Common myeloid progenitor, CD34-positive (primary cell): ENCODE data around the gene ZNF561.
A peak's percentile ranks its signal among the peaks of the same experiment; 100 is the strongest.

Source experiments
- CTCF ChIA-PET: fragments of 350-600 bp; sonication (Branson Sonifier 250); formaldehyde crosslinking; loops from one replicate; lab custom pipeline; 2021; ENCODE audit warnings: antibody characterized with exemption; lab: Charles Lee
- POLR2A ChIA-PET: fragments of 350-600 bp; sonication (Branson Sonifier 250); formaldehyde crosslinking; loops from one replicate; lab custom pipeline; 2021; ENCODE audit warnings: antibody characterized with exemption; lab: Charles Lee
- DNase-seq, 3 donors: peaks; one replicate each; pipeline versions ENCODE4 v3.0.0 to v3.0.0-alpha.2; 2013
- H3K27ac ChIP-seq, 2 experiments: 1 replicate in 1 of 2; 2 replicates in 1 of 2; pipeline ENCODE4 v1.7.0; 2013; ENCODE audit warnings: inconsistent platforms in 2 of 2, low read length in 2 of 2, mild to moderate bottlenecking in 2 of 2, low read depth in 1 of 2, moderate library complexity in 1 of 2; ENCODE audit not compliant: severe bottlenecking in 2 of 2, insufficient read depth in 1 of 2, poor library complexity in 1 of 2
- H3K27me3 ChIP-seq, 5 experiments: replicated peaks in 2 of 5; 1 replicate in 3 of 5; 2 replicates in 2 of 5; pipeline versions ENCODE4 v1.6.1 to v1.7.0; 2013; ENCODE audit warnings: low read length in 4 of 5, mild to moderate bottlenecking in 2 of 5, moderate library complexity in 2 of 5, inconsistent platforms in 1 of 5; ENCODE audit not compliant: insufficient read depth in 5 of 5, control insufficient read depth in 4 of 5
- H3K36me3 ChIP-seq, 4 experiments: 1 replicate in 2 of 4; 2 replicates in 2 of 4; pipeline versions ENCODE4 v1.6.1 to v1.7.0; 2013; ENCODE audit warnings: low read length in 3 of 4, control low read depth in 1 of 4, mild to moderate bottlenecking in 1 of 4; ENCODE audit not compliant: control insufficient read depth in 4 of 4, insufficient read depth in 4 of 4
- H3K4me1 ChIP-seq, 4 experiments: 1 replicate in 3 of 4; 2 replicates in 1 of 4; pipeline versions ENCODE4 v1.6.1 to v1.7.1; 2013; ENCODE audit warnings: low read length in 3 of 4, mild to moderate bottlenecking in 3 of 4, control low read depth in 1 of 4, inconsistent platforms in 1 of 4, moderate library complexity in 1 of 4; ENCODE audit not compliant: control insufficient read depth in 4 of 4, insufficient read depth in 4 of 4; ENCODE audit errors: control extremely low read depth in 1 of 4
- H3K4me3 ChIP-seq, 7 experiments: 1 replicate in 4 of 7; 2 replicates in 3 of 7; pipeline versions ENCODE4 v1.5.1 to v1.7.0; 2013; ENCODE audit warnings: mild to moderate bottlenecking in 7 of 7, low read length in 6 of 7, moderate library complexity in 6 of 7, inconsistent platforms in 2 of 7, low read depth in 2 of 7, control low read depth in 1 of 7; ENCODE audit not compliant: insufficient read depth in 4 of 7, control insufficient read depth in 1 of 7; ENCODE audit errors: extremely low read depth in 1 of 7
- H3K9me3 ChIP-seq, 5 experiments: 1 replicate in 4 of 5; 2 replicates in 1 of 5; pipeline versions ENCODE4 v1.6.1 to v1.7.1; 2013; ENCODE audit warnings: low read length in 4 of 5, mild to moderate bottlenecking in 2 of 5, inconsistent platforms in 1 of 5, low read depth in 1 of 5, moderate library complexity in 1 of 5; ENCODE audit not compliant: control insufficient read depth in 4 of 5, insufficient read depth in 2 of 5; ENCODE audit errors: control extremely low read depth in 1 of 5
- WGBS: methylation state at CpG from one replicate; pipeline ENCODE4 v1.1.5; 2013; ENCODE audit not compliant: insufficient coverage; 5-methylcytosine and 5-hydroxymethylcytosine counted together

ZNF561 gene

GRCh38 chr19:9622531-9622930, 1.5 kb upstream of the ZNF561 start:
- H3K27ac ChIP-seq = no peak overlapping the region
- H3K4me3 ChIP-seq = no peak overlapping the region
- CTCF ChIA-PET = interaction anchor here (1.0 to 2.4 kb wide), 6 partner anchors 11 to 418 kb away, joined by 3 to 9 read pairs (median 3); no protein-coding TSS in a partner anchor
- peaks cover 2 to 21% (median 15%) of the 10 kb centered on the region in 4 experiments for H3K4me1 ChIP-seq
- no peaks in the 10 kb centered on the region for H3K9me3 ChIP-seq
- H3K27me3 ChIP-seq = no peaks in the 10 kb centered on the region
- WGBS = 80% methylated on average over 1 of the region's 2 CpGs
- POLR2A ChIA-PET = no interaction called here
- no peak for DNase-seq
- H3K36me3 ChIP-seq = peaks cover 4 to 16% (median 11%) of the 10 kb centered on the region in 4 experiments

DNA sequence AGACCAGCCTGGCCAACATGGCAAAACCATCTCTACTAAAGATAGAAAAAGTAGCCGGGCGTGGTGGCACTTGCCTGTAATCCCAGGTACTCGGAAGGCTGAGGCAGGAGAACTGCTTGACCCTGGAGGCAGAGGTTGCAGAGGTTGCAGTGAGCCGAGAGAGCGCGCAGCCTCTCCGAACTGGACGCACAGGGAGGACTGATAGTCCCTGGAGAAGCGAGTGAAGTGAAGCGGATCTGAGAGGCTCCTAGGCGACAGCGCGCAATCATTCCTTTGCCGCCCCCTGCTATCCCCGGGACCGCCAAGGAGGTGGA, 233 bp downstream of the ZNF561 start:
- Histone ChIP-seq H3K9me3 (no peaks in the 10 kb centered on the region), H3K4me3 (peak overlapping the region; percentile 77 to 97 (median 94)), H3K4me1 (peaks cover 2 to 21% (median 15%) of the 10 kb centered on the region in 4 experiments), H3K27ac (peak overlapping the region; percentile 95 to 99), H3K27me3 (no peaks in the 10 kb centered on the region), H3K36me3 (peaks cover 9 to 31% (median 23%) of the 10 kb centered on the region in 4 experiments)
- ChIA-PET POLR2A (interaction anchor here (1.1 kb wide), 1 partner anchor 36 kb away, joined by 4 read pairs; no protein-coding TSS in a partner anchor), CTCF (interaction anchor here (2.4 kb wide), 1 partner anchor 175 kb away, joined by 9 read pairs; no protein-coding TSS in a partner anchor)
- DNase-seq = no peak
- 0% methylated on average over 9 of the region's 16 CpGs for WGBS

GRCh38 chr19:9615844-9616243, 5.2 kb downstream of the ZNF561 start:
- H3K9me3 ChIP-seq = peaks cover 4 to 29% (median 19%) of the 10 kb centered on the region in 5 experiments
- ChIA-PET POLR2A (interaction anchor here (0.7 kb wide), 1 partner anchor 93 kb away, joined by 5 read pairs; no protein-coding TSS in a partner anchor), CTCF (no interaction called here)

GRCh38 chr19:9610484-9611113, 10.4 kb downstream of the ZNF561 start:
- no peak overlapping the region for H3K27ac ChIP-seq
- peaks cover 34 to 74% (median 57%) of the 10 kb centered on the region in 4 experiments for H3K36me3 ChIP-seq
- H3K4me1 ChIP-seq = no peaks in the 10 kb centered on the region
- no peak for DNase-seq
- no peaks in the 10 kb centered on the region for H3K27me3 ChIP-seq
- POLR2A ChIA-PET = no interaction called here
- peaks cover 5 to 58% (median 43%) of the 10 kb centered on the region in 5 experiments for H3K9me3 ChIP-seq
- CTCF ChIA-PET = no interaction called here
- no peak overlapping the region for H3K4me3 ChIP-seq
- no CpG with 5 or more reads among the region's 2 CpGs for WGBS

More at GRCh38 chr19:9615844-9616243, 5.2 kb downstream of the ZNF561 start:
- Histone ChIP-seq H3K4me1 (peaks cover 2 to 10% (median 7%) of the 10 kb centered on the region in 4 experiments), H3K4me3 (no peak overlapping the region), H3K27ac (peak overlapping the region in 1 of 2 experiments; percentile 34), H3K27me3 (no peaks in the 10 kb centered on the region), H3K36me3 (peaks cover 36 to 80% (median 64%) of the 10 kb centered on the region in 4 experiments)
- no peak for DNase-seq

- H3K36me3 ChIP-seq = peaks cover 25 to 58% (median 46%) of the 10 kb centered on the region in 4 experiments
- no peaks in the 10 kb centered on the region for H3K4me1 ChIP-seq
- ChIA-PET CTCF (interaction anchor here (1.0 kb wide), 1 partner anchor 13 kb away, joined by 4 read pairs; no protein-coding TSS in a partner anchor), POLR2A (no interaction called here)
- no peak for DNase-seq
- peaks cover 5 to 55% (median 43%) of the 10 kb centered on the region in 5 experiments for H3K9me3 ChIP-seq
- WGBS = 87% methylated on average over 5 of the region's 5 CpGs
- no peak overlapping the region for H3K27ac ChIP-seq
- H3K27me3 ChIP-seq = no peaks in the 10 kb centered on the region
- no peak overlapping the region for H3K4me3 ChIP-seq
Observed at GRCh38 chr19:9608912-9609311, 12.1 kb downstream of the ZNF561 start.

DNA sequence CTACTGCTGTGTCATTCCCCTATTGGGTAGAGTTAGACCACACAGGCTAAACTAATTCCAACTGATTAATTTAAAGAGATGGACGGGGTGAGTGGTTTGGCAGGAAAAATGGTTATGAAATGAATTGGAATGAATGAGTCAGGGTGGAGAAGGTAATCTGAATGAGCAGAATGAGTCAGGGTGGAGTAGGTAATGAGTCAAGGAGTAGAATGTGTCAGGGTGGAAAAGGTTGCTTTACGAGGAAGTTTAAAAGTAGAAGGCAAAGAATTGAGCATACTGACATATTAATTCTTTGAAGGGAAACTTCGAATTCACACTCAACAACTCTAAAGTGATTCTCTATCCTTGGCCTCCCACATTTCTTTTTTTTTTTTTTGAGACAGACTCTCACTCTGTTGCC, 24.0 kb downstream of the ZNF561 start:
- H3K4me1 ChIP-seq = no peaks in the 10 kb centered on the region
- peaks cover 0 to 15% (median 8%) of the 10 kb centered on the region in 5 experiments for H3K9me3 ChIP-seq
- no peak overlapping the region for H3K4me3 ChIP-seq
- ChIA-PET POLR2A (no interaction called here), CTCF (no interaction called here)
- H3K27ac ChIP-seq = no peak overlapping the region
- H3K27me3 ChIP-seq = peaks cover 0 to 2% (median 0%) of the 10 kb centered on the region in 5 experiments
- DNase-seq = no peak
- H3K36me3 ChIP-seq = no peaks in the 10 kb centered on the region
- WGBS = 90% methylated on average over 2 of the region's 3 CpGs

- DNase-seq = peak; percentile 80 to 88 (median 86)
- POLR2A ChIA-PET = interaction anchor here (0.6 to 0.9 kb wide), 2 partner anchors 35 to 369 kb away, joined by 3 read pairs; no protein-coding TSS in a partner anchor
Observed at GRCh38 chr19:9586764-9587163, 34.3 kb downstream of the ZNF561 start.

More at GRCh38 chr19:9586764-9587163, 34.3 kb downstream of the ZNF561 start:
- H3K27ac ChIP-seq = no peak overlapping the region
- H3K27me3 ChIP-seq = peaks cover 0 to 8% (median 2%) of the 10 kb centered on the region in 5 experiments
- H3K4me1 ChIP-seq = peaks cover 0 to 5% (median 1%) of the 10 kb centered on the region in 4 experiments
- peaks cover 0 to 6% (median 1%) of the 10 kb centered on the region in 5 experiments for H3K9me3 ChIP-seq
- peaks cover 0 to 5% (median 2%) of the 10 kb centered on the region in 4 experiments for H3K36me3 ChIP-seq
- CTCF ChIA-PET = interaction anchor here (0.9 to 1.4 kb wide), 7 partner anchors 28 to 212 kb away, joined by 3 to 5 read pairs (median 3); no protein-coding TSS in a partner anchor
- peak overlapping the region in 1 of 7 experiments; percentile 7 for H3K4me3 ChIP-seq
- WGBS = 21% methylated on average over 6 of the region's 7 CpGs
